GM12878 (cell line): ENCODE measurements around the gene SUSD6. TPM values are rescaled to one million over a fixed set of nuclear protein-coding genes. Genes with fewer than 3 reads are reported as not detected.
A peak's percentile ranks its signal among the peaks of the same experiment; 100 is the strongest.

Experiments used
- ASH2L ChIP-seq: fragments of 300-600, 200-600 bp; sonication (generic); IDR thresholded peaks from 2 replicates; pipeline ENCODE4 v1.6.1; 2017; ENCODE audit warnings: low read depth, mild to moderate bottlenecking, borderline replicate concordance
- IKZF2 ChIP-seq, 2 experiments: fragments of 450-650 bp; IDR thresholded peaks; 2 replicates each; pipeline ENCODE4 v1.6.1; 2017; ENCODE audit warnings: mild to moderate bottlenecking in 2 of 2, moderate library complexity in 2 of 2
- KAT2A ChIP-seq: conservative IDR thresholded peaks from 2 replicates; pipeline ENCODE4 v1.6.1; 2011; ENCODE audit warnings: low read depth, low read length; ENCODE audit not compliant: control insufficient read depth
- MYC ChIP-seq: IDR thresholded peaks from 2 replicates; pipeline ENCODE4 v1.6.1; 2011; ENCODE audit warnings: mild to moderate bottlenecking, low read length, moderate library complexity, inconsistent platforms; ENCODE audit not compliant: insufficient read depth, insufficient replicate concordance, insufficient read length, severe bottlenecking
- NBN ChIP-seq: fragments of 450-650 bp; IDR thresholded peaks from 2 replicates; pipeline ENCODE4 v1.6.1; 2016
- RAD51 ChIP-seq: fragments of 450-650 bp; IDR thresholded peaks from 2 replicates; pipeline ENCODE4 v1.6.1; 2016; ENCODE audit warnings: moderate library complexity, mild to moderate bottlenecking, inconsistent platforms
- SIN3A ChIP-seq: IDR thresholded peaks from 2 replicates; pipeline ENCODE4 v1.6.1; 2012; ENCODE audit warnings: low read depth, low read length, improper control_type of control experiment
- SMAD5 ChIP-seq: IDR thresholded peaks from 2 replicates; pipeline ENCODE4 v1.6.1; 2016; ENCODE audit warnings: antibody characterized with exemption, low read depth
- polyA plus RNA-seq, 11 experiments: library from polyadenylated mRNA; depleted of rRNA in 4 of 11; unstranded in 6 of 11; stranded (reverse) in 5 of 11; fragments of >200 nt; fragmentation: Nextera tagmentation in 4 of 11; fragmentation: Illumina TruSeq in 1 of 11; extraction: Ambion mirVana in 4 of 11; extraction: Trizol in 1 of 11; gene quantifications; 1 replicate in 1 of 11; 2 replicates in 10 of 11; pipeline versions ENCODE4 v1.2.1 to v1.2.3, GENCODE V29; 2011 to 2016; ENCODE audit warnings: inconsistent platforms in 2 of 11, missing spikeins in 2 of 11, low read depth in 1 of 11
- total RNA-seq, 4 experiments: library from RNA; depleted of rRNA in 3 of 4; stranded (reverse); fragments of >200 nt in 3 of 4; fragmentation: Illumina TruSeq in 1 of 4; extraction: Trizol in 1 of 4; gene quantifications; 2 replicates each; pipeline versions ENCODE4 v1.2.1 to v1.2.3, GENCODE V29; 2013 to 2021
- TF ChIP-seq, protein P1 (sequence below): IDR thresholded peaks from 2 replicates; pipeline ENCODE4 v1.6.1; 2012; ENCODE audit warnings: improper control_type of control experiment, low read depth, low read length; ENCODE audit not compliant: insufficient replicate concordance

Gene SUSD6
- total and polyA plus RNA-seq, 10 of the 15 experiments (the other 5 are each of a cell fraction or from before 2014, with no cell fraction given) = 6.6 to 39.8 (median 20.2) TPM

GRCh38 chr14:69693145-69693544 is 81.7 kb downstream of the SUSD6 start (continued):
- TF ChIP-seq RAD51 = no peak
- no peak for TF ChIP-seq SIN3A
- no peak for TF ChIP-seq NBN
- no peak for TF ChIP-seq MYC
- TF ChIP-seq, protein P1, sequence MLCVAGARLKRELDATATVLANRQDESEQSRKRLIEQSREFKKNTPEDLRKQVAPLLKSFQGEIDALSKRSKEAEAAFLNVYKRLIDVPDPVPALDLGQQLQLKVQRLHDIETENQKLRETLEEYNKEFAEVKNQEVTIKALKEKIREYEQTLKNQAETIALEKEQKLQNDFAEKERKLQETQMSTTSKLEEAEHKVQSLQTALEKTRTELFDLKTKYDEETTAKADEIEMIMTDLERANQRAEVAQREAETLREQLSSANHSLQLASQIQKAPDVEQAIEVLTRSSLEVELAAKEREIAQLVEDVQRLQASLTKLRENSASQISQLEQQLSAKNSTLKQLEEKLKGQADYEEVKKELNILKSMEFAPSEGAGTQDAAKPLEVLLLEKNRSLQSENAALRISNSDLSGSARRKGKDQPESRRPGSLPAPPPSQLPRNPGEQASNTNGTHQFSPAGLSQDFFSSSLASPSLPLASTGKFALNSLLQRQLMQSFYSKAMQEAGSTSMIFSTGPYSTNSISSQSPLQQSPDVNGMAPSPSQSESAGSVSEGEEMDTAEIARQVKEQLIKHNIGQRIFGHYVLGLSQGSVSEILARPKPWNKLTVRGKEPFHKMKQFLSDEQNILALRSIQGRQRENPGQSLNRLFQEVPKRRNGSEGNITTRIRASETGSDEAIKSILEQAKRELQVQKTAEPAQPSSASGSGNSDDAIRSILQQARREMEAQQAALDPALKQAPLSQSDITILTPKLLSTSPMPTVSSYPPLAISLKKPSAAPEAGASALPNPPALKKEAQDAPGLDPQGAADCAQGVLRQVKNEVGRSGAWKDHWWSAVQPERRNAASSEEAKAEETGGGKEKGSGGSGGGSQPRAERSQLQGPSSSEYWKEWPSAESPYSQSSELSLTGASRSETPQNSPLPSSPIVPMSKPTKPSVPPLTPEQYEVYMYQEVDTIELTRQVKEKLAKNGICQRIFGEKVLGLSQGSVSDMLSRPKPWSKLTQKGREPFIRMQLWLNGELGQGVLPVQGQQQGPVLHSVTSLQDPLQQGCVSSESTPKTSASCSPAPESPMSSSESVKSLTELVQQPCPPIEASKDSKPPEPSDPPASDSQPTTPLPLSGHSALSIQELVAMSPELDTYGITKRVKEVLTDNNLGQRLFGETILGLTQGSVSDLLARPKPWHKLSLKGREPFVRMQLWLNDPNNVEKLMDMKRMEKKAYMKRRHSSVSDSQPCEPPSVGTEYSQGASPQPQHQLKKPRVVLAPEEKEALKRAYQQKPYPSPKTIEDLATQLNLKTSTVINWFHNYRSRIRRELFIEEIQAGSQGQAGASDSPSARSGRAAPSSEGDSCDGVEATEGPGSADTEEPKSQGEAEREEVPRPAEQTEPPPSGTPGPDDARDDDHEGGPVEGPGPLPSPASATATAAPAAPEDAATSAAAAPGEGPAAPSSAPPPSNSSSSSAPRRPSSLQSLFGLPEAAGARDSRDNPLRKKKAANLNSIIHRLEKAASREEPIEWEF = no peak
- TF ChIP-seq KAT2A = no peak
- peak; percentile 63 to 66 for TF ChIP-seq IKZF2 (IDR thresholded peaks at IDR 0.05)
- TF ChIP-seq ASH2L = no peak
- no peak for TF ChIP-seq SMAD5
